IPS-NIHi7 (cell line): ENCODE data around the gene XPR1.

ENCODE experiments used
- DNase-seq: peaks from one replicate; pipeline ENCODE4 v3.0.0; 2012; ENCODE audit warnings: mixed read lengths; ENCODE audit errors: extremely low spot score

The XPR1 gene

GRCh38 chr1:180631766-180632325, at the start of gene XPR1:
Gene XPR1, plus strand, starts transcription at chr1:180632022. Its CDS starts 180 bp downstream, at chr1:180632202.
- DNase-seq: peak; percentile 95

GRCh38 chr1:180584869-180585268, 47.0 kb upstream of the XPR1 start:
- no peak for DNase-seq

GRCh38 chr1:180585994-180586359, 45.8 kb upstream of the XPR1 start:
- DNase-seq: no peak

- no peak for DNase-seq
These were observed 45.1 kb upstream of the XPR1 start for GRCh38 chr1:180586671-180587155.

- DNase-seq: no peak
These were observed 43.7 kb upstream of the XPR1 start for GRCh38 chr1:180588121-180588520.

GRCh38 chr1:180590889-180591288, 40.9 kb upstream of the XPR1 start:
- DNase-seq: no peak

- DNase-seq: no peak
These were observed 38.4 kb upstream of the XPR1 start for GRCh38 chr1:180593382-180593781.

GRCh38 chr1:180594723-180595122, 37.1 kb upstream of the XPR1 start:
- DNase-seq: no peak

- DNase-seq: no peak
These were observed 35.9 kb upstream of the XPR1 start for GRCh38 chr1:180595966-180596365.

GRCh38 chr1:180597520-180597919, 34.3 kb upstream of the XPR1 start:
- no peak for DNase-seq

- DNase-seq: no peak
These were observed 33.4 kb upstream of the XPR1 start for GRCh38 chr1:180598333-180598974.

GRCh38 chr1:180600343-180600742, 31.5 kb upstream of the XPR1 start:
- no peak for DNase-seq

GRCh38 chr1:180601512-180601911, 30.3 kb upstream of the XPR1 start:
- no peak for DNase-seq

GRCh38 chr1:180603223-180603849, 28.5 kb upstream of the XPR1 start:
- DNase-seq: no peak

- DNase-seq: no peak
These were observed 28.0 kb upstream of the XPR1 start for GRCh38 chr1:180603850-180604226.

GRCh38 chr1:180606155-180606554, 25.7 kb upstream of the XPR1 start:
- no peak for DNase-seq

GRCh38 chr1:180609643-180610555, 21.9 kb upstream of the XPR1 start:
- DNase-seq: no peak

GRCh38 chr1:180610556-180611015, 21.2 kb upstream of the XPR1 start:
- DNase-seq: peak; percentile 28

- no peak for DNase-seq
These were observed 20.5 kb upstream of the XPR1 start for GRCh38 chr1:180611016-180611930.

- no peak for DNase-seq
These were observed 19.2 kb upstream of the XPR1 start for GRCh38 chr1:180612632-180613031.

GRCh38 chr1:180614730-180615129, 17.1 kb upstream of the XPR1 start:
- no peak for DNase-seq
